PC-3 (cell line): Measurements from ENCODE around the gene SERPINB6.

Source experiments
- EZH2 ChIP-seq: fragments of 300-600 bp; sonication (generic); IDR thresholded peaks from one replicate; pipeline ENCODE4 v1.6.1; 2017; ENCODE audit warnings: antibody characterized with exemption, mild to moderate bottlenecking, low read length; ENCODE audit not compliant: unreplicated experiment
- EZH2phosphoT487 ChIP-seq: fragments of 300-600 bp; sonication (generic); IDR thresholded peaks from 2 replicates; pipeline ENCODE4 v1.6.1; 2018; ENCODE audit warnings: mild to moderate bottlenecking, antibody characterized with exemption, low read length, borderline replicate concordance
- TF ChIP-seq, protein P1 (sequence below): fragments of 300-600 bp; sonication (generic); conservative IDR thresholded peaks from 2 replicates; pipeline ENCODE4 v1.5.1; 2017; ENCODE audit warnings: antibody characterized with exemption, low read depth, mild to moderate bottlenecking, low read length

DNA sequence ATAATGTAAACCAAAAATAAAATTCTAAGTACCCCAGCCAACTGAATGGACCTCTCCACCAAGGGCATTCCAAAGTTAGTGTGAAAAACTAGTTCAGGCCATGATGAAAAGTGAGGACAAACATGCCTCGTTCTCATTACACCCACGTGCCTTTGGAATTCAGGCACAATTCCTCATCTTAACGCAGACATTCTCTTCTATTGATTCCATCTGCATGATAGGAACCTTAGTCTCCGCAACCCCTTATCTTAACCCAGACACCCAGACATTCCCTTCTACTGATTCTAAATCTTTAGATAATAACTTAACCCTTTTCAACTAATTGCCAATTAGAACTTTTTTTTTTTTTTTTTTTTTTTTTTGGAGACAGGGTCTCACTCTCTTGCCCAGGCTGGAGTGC is 7.6 kb upstream of the SERPINB6 start:
- TF ChIP-seq, protein P1, sequence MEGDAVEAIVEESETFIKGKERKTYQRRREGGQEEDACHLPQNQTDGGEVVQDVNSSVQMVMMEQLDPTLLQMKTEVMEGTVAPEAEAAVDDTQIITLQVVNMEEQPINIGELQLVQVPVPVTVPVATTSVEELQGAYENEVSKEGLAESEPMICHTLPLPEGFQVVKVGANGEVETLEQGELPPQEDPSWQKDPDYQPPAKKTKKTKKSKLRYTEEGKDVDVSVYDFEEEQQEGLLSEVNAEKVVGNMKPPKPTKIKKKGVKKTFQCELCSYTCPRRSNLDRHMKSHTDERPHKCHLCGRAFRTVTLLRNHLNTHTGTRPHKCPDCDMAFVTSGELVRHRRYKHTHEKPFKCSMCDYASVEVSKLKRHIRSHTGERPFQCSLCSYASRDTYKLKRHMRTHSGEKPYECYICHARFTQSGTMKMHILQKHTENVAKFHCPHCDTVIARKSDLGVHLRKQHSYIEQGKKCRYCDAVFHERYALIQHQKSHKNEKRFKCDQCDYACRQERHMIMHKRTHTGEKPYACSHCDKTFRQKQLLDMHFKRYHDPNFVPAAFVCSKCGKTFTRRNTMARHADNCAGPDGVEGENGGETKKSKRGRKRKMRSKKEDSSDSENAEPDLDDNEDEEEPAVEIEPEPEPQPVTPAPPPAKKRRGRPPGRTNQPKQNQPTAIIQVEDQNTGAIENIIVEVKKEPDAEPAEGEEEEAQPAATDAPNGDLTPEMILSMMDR, result no peak
- TF ChIP-seq EZH2phosphoT487, result no peak
- TF ChIP-seq EZH2, result no peak
